ENCODE data around the gene MED29.

MED29 gene

GRCh38 chr19:39360599-39360998 lies 30.6 kb upstream of the MED29 start:
- H3K27ac ChIP-seq: no peak overlapping the region
- no peak for TF ChIP-seq CTCF (conservative IDR thresholded peaks at IDR 0.05)

DNA sequence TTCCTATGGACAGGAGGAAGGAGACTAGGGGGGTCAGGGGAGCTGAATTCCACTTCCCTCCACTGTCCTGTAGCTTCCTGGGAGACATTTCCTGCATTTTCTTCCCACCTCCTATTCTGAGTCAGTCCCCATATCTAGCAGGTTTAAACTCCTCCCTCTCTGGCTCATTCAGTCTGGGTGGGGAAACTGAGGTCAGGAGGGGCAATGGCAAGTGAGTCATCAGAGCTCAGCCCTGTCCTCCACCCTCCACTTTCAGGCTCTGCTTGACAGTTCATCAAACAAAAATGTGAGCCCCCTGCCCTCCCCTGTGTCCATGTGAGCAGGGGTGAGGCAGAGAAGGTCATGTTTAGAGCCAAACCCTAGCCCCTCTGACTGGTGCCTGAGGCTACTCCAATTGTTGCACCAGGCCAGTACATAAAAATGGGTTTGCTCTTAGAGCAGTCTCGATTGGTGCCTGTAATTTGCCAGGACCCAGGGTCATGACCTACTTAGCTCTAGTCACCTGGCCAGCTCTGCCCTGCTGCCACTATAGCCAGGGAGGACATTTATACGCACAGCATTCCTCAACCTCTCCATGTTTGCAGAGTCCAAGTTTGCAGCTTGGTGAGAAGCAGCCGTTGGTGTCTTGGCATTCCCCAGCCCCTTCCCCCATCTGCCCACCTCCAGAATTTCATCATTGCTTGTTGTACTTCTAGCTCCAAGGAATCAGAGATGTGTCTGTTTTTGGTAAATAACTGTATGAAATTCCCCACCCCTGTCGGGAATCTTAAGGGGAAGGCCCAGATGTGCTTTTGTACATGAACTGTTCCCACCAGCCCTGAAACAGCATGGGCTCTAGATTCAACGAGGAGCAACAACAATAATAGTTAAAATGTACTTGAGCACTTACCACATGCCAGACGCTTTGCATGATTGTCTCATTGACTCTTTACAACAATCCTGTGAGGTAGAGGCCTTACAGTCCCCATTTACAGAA lies 28.2 kb upstream of the MED29 start:
- no peak overlapping the region for H3K27ac ChIP-seq
- no peak for TF ChIP-seq CTCF (conservative IDR thresholded peaks at IDR 0.05)

DNA sequence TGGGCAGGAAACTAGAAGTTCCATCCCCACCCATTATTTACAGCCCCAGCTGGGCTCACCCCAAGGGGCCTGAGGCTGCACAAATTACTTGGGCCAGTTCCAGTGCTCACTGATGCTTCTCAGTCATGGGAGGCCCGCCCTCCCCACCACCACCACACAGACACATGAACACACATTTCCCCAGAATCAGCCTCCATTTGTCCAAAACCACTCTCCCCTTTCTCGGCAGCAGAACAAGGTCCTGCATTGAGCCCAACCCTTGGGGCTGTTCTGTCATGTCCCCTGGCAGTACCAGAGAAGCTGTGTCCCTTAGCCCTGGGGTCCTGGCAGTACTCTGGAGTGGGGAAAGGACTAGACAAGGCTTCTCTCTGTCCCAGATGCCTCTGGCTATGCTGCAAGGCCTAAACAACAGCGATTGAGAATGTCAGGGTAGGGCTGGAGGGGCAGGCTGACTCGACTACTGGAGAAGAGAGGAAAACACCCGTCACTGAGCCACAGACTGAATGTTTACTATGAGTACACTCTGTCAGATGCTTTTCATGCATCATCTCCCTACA lies 27.2 kb upstream of the MED29 start:
- TF ChIP-seq CTCF (conservative IDR thresholded peaks at IDR 0.05): no peak
- no peak overlapping the region for H3K27ac ChIP-seq

- no peak for TF ChIP-seq CTCF (conservative IDR thresholded peaks at IDR 0.05)
- no peak overlapping the region for H3K27ac ChIP-seq
These were observed 25.6 kb upstream of the MED29 start for GRCh38 chr19:39365531-39365930.

DNA sequence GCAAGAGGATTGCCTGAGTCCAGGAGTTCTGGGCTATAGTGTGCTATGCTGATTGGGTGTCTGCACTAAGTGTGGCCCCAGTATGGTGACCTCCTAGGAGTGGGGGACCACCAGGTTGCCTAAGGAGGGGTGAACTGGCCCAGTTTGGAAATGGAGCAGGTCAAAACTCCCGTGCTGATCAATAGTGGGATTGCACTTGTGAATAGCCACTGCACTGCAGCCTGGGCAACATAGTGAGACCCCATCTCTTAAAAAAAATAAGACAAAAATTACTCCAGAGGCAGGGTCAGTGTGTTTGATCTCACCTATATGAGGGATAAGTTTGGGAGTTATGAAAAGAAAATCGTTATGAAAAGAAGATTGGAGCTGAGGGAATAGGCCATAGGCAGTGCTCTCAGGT lies 22.0 kb upstream of the MED29 start:
- TF ChIP-seq CTCF (conservative IDR thresholded peaks at IDR 0.05): no peak
- no peak overlapping the region for H3K27ac ChIP-seq

GRCh38 chr19:39370735-39371134 lies 20.4 kb upstream of the MED29 start:
- no peak for TF ChIP-seq CTCF (conservative IDR thresholded peaks at IDR 0.05)
- H3K27ac ChIP-seq: no peak overlapping the region

DNA sequence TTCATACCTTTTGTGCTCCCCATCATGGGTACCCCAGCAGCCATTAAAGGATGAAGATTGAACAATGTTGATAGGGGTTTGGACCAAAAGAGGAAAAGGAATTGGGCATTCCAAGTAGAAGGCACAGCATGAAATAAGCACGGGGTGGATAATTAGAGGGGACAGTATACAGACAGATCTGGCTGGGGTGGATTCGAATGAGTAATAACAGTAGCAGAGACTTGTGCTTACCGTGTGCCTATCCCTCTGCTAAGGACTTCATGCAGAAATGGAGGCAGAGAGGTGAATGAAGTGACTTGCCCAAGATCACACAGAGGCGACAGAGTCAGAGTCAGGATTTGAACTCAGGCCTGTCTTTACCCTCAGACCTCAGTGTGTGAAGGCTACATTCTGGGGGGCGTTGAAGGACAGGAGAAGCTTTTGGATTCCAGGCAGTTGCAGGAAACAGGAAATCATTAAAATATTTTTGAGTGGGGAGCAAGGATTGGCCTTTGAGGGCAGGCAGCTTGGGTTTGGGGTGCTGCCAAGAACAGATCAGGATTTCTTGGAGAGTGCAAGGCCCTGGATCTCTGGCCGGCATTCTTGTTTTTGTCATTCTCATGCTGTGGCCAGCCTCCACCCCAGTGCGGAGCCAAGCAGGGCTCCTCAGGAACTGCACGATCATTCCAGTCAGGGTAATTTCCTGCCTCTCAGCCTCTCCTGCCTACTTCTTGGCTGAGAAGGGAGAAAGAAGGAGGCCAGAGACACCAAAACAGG lies 19.0 kb upstream of the MED29 start:
- H3K27ac ChIP-seq: no peak overlapping the region
- TF ChIP-seq CTCF (conservative IDR thresholded peaks at IDR 0.05): no peak

Data from VCaP (cell line).